ENCODE measurements around the gene S100A6.

GRCh38 chr1:153546796-153547559 lies 11.2 kb upstream of the S100A6 start:
- TF ChIP-seq CTCF (IDR thresholded peaks at IDR 0.05): no peak
- no peak for TF ChIP-seq POLR2A (IDR thresholded peaks at IDR 0.05)
